Measurements from ENCODE around the gene ZNF212.

DNA sequence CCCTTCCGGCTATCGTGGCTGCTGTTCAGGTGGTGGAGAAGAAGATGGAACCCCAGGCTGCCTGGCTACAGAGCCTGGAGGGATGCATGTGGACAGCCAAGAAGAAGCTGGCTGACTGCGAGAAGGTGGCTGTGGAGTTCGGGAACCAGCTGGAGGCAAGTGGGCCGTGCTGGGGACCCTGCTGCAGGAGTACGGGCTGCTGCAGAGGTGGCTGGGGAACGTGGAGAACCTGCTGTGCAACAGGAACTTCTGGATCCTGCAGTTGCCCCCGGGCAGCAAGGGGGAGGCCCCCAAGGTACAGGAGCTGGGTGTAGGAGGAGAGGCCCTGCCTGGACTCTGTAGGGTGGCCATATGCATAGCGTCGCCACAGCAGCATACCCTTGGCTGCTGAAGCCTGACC is 48.2 kb downstream of the ZNF212 start:
- TF ChIP-seq, protein P1, sequence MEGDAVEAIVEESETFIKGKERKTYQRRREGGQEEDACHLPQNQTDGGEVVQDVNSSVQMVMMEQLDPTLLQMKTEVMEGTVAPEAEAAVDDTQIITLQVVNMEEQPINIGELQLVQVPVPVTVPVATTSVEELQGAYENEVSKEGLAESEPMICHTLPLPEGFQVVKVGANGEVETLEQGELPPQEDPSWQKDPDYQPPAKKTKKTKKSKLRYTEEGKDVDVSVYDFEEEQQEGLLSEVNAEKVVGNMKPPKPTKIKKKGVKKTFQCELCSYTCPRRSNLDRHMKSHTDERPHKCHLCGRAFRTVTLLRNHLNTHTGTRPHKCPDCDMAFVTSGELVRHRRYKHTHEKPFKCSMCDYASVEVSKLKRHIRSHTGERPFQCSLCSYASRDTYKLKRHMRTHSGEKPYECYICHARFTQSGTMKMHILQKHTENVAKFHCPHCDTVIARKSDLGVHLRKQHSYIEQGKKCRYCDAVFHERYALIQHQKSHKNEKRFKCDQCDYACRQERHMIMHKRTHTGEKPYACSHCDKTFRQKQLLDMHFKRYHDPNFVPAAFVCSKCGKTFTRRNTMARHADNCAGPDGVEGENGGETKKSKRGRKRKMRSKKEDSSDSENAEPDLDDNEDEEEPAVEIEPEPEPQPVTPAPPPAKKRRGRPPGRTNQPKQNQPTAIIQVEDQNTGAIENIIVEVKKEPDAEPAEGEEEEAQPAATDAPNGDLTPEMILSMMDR (IDR thresholded peaks at IDR 0.05), result no peak
- TF ChIP-seq POLR2A (IDR thresholded peaks at IDR 0.05), result no peak
